Panc1 (cell line): Measurements from ENCODE around the gene MSH3. TPM values are rescaled to one million over a fixed set of nuclear protein-coding genes. Genes with fewer than 3 reads are reported as not detected.

Experiments used
- ATAC-seq: fragments of 200-7000 bp; cut with Tn5 transposase; 2 replicates; pipeline ENCODE4 v1.9.1; 2020; ENCODE audit warnings: mild to moderate bottlenecking, moderate library complexity
- BruUV-seq: library from RNA; stranded (reverse); fragments of 400-500 nt; replicated peaks from 2 replicates; lab custom pipeline; 2021; lab: Mats Ljungman, UMichigan
- CTCF ChIA-PET: fragments of 300-600 bp; sonication (Branson Sonifier 250); formaldehyde crosslinking; loops from one replicate; lab custom pipeline; 2022; ENCODE audit warnings: antibody characterized with exemption; lab: Charles Lee
- POLR2A ChIA-PET: fragments of 300-600 bp; sonication (Branson Sonifier 250); formaldehyde crosslinking; loops from one replicate; lab custom pipeline; 2022; ENCODE audit warnings: antibody characterized with exemption; lab: Charles Lee
- DNase-seq: peaks from one replicate; pipeline ENCODE4 v3.0.0-alpha.2; 2010; ENCODE audit warnings: low read depth, low spot score
- H3K27ac ChIP-seq: 2 replicates; pipeline ENCODE4 v1.5.1; 2011; ENCODE audit warnings: mild to moderate bottlenecking, low read length, inconsistent platforms
- H3K27me3 ChIP-seq: fragments of 200-500 bp; sonication (Bioruptor generic); 2 replicates; pipeline ENCODE4 v1.6.0; 2014; ENCODE audit warnings: low read length, inconsistent platforms; ENCODE audit not compliant: control insufficient read depth, insufficient read depth
- H3K36me3 ChIP-seq: fragments of 200-500 bp; sonication (Bioruptor generic); 2 replicates; pipeline ENCODE4 v1.5.1; 2014; ENCODE audit warnings: inconsistent platforms, mild to moderate bottlenecking, low read length, moderate library complexity; ENCODE audit not compliant: control insufficient read depth, insufficient read depth
- H3K4me1 ChIP-seq: 2 replicates; pipeline ENCODE4 v1.5.1; 2011; ENCODE audit warnings: inconsistent platforms, mild to moderate bottlenecking, low read length, moderate library complexity; ENCODE audit not compliant: control insufficient read depth, insufficient read depth
- H3K4me3 ChIP-seq, 2 experiments: 2 replicates each; pipeline ENCODE4 v1.5.1; 2011 to 2012; ENCODE audit warnings: low read depth in 2 of 2, low read length in 2 of 2, mild to moderate bottlenecking in 2 of 2, inconsistent platforms in 1 of 2, moderate library complexity in 1 of 2
- H3K9me3 ChIP-seq: fragments of 200-500 bp; sonication (Bioruptor generic); 2 replicates; pipeline ENCODE4 v1.5.1; 2014; ENCODE audit warnings: low read depth, mild to moderate bottlenecking, inconsistent platforms, low read length, moderate library complexity; ENCODE audit not compliant: control insufficient read depth, insufficient read depth
- POLR2AphosphoS5 ChIP-seq: IDR thresholded peaks from 2 replicates; pipeline ENCODE4 v1.6.1; 2012; ENCODE audit warnings: mild to moderate bottlenecking, low read depth, low read length, moderate library complexity
- SIN3A ChIP-seq: IDR thresholded peaks from 2 replicates; pipeline ENCODE4 v1.6.1; 2012; ENCODE audit warnings: low read depth, mild to moderate bottlenecking, low read length, moderate library complexity, borderline replicate concordance; ENCODE audit not compliant: insufficient read depth
- TCF7L2 ChIP-seq: IDR thresholded peaks from 2 replicates; pipeline ENCODE4 v1.6.1; 2011; ENCODE audit warnings: mild to moderate bottlenecking, low read depth, low read length, inconsistent platforms
- in situ Hi-C: cut with HindIII; loops from 2 replicates; pipeline ENCODE4 v1.10.0; 2016; ENCODE audit warnings: low sequenced_read_pairs, low pct_unique_long_range_greater_than_20kb
- intact Hi-C: fragments of 100-400 bp; cut with micrococcal nuclease; formaldehyde crosslinking; loops from one replicate; pipeline ENCODE4 v1.10.0; 2022; ENCODE audit not compliant: unreplicated experiment
- total RNA-seq: library from RNA; stranded (reverse); gene quantifications from one replicate; pipeline ENCODE4 v1.2.1, GENCODE V29; 2021; ENCODE audit not compliant: unreplicated experiment
- TF ChIP-seq, protein P1 (sequence below): fragments of 450-650 bp; IDR thresholded peaks from 2 replicates; pipeline ENCODE4 v1.5.1; 2017; ENCODE audit warnings: mild to moderate bottlenecking
- TF ChIP-seq, protein P2 (sequence below), 2 experiments: IDR thresholded peaks; 2 replicates each; pipeline ENCODE4 v1.6.1; 2011 to 2012; ENCODE audit warnings: low read depth in 2 of 2, control low read depth in 1 of 2, low read length in 1 of 2, mild to moderate bottlenecking in 1 of 2, moderate library complexity in 1 of 2; ENCODE audit not compliant: insufficient read depth in 1 of 2

MSH3 gene
- total RNA-seq, 1 experiment from 2014 or later, result 18.9 TPM

DNA sequence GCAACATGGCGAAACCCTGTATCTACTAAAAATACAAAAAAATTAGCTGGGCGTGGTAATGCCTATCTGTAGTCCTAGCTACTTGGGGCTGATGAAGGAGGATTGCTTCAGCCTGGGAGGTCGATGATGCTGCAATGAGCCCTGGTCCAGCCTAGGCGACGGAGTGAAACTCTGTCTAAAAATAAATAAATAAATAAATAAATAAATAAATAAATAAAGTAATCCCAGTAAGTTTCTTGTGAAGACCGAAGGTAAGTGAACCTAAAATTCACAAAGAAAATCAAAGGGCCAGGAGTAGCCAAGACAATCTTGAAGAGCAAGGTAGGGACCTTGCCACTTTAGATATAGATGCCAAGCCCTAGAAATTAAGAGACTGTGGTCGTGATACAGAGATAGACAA lies 68.5 kb downstream of the MSH3 start:
- intact Hi-C loops, result no loop called here
- POLR2A ChIA-PET, result no interaction called here
- CTCF ChIA-PET, result no interaction called here
- no peaks in the 10 kb centered on the region for H3K9me3 ChIP-seq
- no peak overlapping the region for H3K4me3 ChIP-seq
- BruUV-seq, result no TSS peak
- H3K4me1 ChIP-seq, result no peaks in the 10 kb centered on the region
- H3K36me3 ChIP-seq, result no peaks in the 10 kb centered on the region
- DNase-seq, result no peak
- H3K27me3 ChIP-seq, result no peaks in the 10 kb centered on the region
- H3K27ac ChIP-seq, result no peak overlapping the region
- in situ Hi-C loops, result no loop called here
- ATAC-seq, result no peak
- TF ChIP-seq TCF7L2 (no peak), POLR2AphosphoS5 (no peak), SIN3A (no peak)
- TF ChIP-seq, protein P1, sequence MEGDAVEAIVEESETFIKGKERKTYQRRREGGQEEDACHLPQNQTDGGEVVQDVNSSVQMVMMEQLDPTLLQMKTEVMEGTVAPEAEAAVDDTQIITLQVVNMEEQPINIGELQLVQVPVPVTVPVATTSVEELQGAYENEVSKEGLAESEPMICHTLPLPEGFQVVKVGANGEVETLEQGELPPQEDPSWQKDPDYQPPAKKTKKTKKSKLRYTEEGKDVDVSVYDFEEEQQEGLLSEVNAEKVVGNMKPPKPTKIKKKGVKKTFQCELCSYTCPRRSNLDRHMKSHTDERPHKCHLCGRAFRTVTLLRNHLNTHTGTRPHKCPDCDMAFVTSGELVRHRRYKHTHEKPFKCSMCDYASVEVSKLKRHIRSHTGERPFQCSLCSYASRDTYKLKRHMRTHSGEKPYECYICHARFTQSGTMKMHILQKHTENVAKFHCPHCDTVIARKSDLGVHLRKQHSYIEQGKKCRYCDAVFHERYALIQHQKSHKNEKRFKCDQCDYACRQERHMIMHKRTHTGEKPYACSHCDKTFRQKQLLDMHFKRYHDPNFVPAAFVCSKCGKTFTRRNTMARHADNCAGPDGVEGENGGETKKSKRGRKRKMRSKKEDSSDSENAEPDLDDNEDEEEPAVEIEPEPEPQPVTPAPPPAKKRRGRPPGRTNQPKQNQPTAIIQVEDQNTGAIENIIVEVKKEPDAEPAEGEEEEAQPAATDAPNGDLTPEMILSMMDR, result no peak
- TF ChIP-seq, protein P2, sequence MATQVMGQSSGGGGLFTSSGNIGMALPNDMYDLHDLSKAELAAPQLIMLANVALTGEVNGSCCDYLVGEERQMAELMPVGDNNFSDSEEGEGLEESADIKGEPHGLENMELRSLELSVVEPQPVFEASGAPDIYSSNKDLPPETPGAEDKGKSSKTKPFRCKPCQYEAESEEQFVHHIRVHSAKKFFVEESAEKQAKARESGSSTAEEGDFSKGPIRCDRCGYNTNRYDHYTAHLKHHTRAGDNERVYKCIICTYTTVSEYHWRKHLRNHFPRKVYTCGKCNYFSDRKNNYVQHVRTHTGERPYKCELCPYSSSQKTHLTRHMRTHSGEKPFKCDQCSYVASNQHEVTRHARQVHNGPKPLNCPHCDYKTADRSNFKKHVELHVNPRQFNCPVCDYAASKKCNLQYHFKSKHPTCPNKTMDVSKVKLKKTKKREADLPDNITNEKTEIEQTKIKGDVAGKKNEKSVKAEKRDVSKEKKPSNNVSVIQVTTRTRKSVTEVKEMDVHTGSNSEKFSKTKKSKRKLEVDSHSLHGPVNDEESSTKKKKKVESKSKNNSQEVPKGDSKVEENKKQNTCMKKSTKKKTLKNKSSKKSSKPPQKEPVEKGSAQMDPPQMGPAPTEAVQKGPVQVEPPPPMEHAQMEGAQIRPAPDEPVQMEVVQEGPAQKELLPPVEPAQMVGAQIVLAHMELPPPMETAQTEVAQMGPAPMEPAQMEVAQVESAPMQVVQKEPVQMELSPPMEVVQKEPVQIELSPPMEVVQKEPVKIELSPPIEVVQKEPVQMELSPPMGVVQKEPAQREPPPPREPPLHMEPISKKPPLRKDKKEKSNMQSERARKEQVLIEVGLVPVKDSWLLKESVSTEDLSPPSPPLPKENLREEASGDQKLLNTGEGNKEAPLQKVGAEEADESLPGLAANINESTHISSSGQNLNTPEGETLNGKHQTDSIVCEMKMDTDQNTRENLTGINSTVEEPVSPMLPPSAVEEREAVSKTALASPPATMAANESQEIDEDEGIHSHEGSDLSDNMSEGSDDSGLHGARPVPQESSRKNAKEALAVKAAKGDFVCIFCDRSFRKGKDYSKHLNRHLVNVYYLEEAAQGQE (IDR thresholded peaks at IDR 0.05; ENCODE audit: insufficient read depth in 1 of 2, low read depth in 2 of 2, low read length in 1 of 2), result no peak

DNA sequence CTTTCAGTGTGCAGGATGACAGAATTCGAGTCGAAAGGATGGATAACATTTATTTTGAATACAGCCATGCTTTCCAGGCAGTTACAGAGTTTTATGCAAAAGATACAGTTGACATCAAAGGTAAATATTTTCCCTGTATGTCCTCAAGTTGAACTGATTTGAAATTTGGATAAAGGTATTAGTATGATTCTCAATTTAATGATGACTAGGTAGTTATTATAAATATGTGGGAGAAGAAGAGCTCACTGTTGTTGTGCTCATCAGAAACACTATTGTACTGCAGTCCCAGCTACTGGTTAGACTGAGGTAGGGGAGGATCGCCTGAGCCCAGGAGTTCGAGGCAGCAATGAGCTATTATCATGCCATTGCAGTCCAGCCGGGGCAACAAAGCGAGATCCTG lies 71.0 kb downstream of the MSH3 start:
- no TSS peak for BruUV-seq
- Histone ChIP-seq H3K4me1 (no peaks in the 10 kb centered on the region), H3K27me3 (no peaks in the 10 kb centered on the region), H3K27ac (no peak overlapping the region), H3K4me3 (no peak overlapping the region), H3K36me3 (0 out of 2 replicates have a peak, but pooled peaks cover 2% of the 10 kb centered on the region), H3K9me3 (no peaks in the 10 kb centered on the region)
- CTCF ChIA-PET, result no interaction called here
- in situ Hi-C loops, result no loop called here
- POLR2A ChIA-PET, result no interaction called here
- TF ChIP-seq SIN3A (no peak), POLR2AphosphoS5 (no peak), TCF7L2 (no peak)
- TF ChIP-seq, protein P2 (IDR thresholded peaks at IDR 0.05; ENCODE audit: insufficient read depth in 1 of 2, low read depth in 2 of 2, low read length in 1 of 2), result no peak
- TF ChIP-seq, protein P1, result no peak
- DNase-seq (no peak), ATAC-seq (no peak)
- intact Hi-C loops, result no loop called here
